CD4-positive, alpha-beta T cell treated with Interleukin-6 at 100 ng/mL for 8 hours (primary cell): ENCODE data around the gene C1QL2.
A peak's percentile ranks its signal among the peaks of the same experiment; 100 is the strongest.

Experiments
- DNase-seq: peaks from one replicate; pipeline ENCODE4 v3.0.0-alpha.2; 2020; ENCODE audit warnings: mixed read lengths, low spot score

The C1QL2 gene

DNA sequence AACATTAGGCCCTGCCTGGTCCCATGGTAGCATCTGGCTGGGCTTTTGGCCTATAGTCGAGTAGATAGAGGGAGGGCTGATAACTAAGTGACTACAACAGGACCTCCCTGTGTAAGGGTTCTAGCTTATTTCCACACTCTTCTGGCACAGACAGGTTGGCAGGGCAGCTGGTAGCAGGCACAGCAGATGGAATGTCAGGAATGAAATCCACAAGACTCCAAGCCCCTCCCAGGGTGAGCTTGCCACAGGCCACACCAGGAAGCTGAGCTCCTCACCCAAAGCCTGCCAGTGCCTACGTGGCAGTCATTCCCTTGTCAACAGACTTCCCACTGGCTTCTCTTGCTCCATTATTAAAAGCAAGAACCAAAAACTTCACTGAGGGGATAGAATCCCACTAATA, 20.7 kb upstream of the C1QL2 start:
- DNase-seq: no peak

DNA sequence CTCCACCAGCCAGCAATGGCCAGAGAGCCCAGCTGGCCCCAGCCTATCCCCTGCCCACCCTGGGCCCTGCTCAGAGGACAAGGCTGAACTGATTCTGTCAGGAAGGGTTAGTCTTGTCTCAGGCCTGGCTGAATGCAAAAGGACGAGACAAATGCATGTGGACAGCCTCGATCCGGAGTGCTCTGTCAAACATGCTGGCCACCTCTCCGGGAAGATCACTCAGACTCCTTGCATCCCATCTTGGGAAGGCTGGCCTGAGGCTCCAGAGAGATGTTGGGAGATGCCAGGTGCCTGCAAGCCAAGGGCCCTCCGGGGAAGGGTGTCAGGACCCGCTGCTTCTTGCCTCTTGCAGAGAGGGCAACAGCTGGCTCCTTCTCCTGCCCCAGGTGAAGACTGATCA, 20.2 kb upstream of the C1QL2 start:
- no peak for DNase-seq

DNA sequence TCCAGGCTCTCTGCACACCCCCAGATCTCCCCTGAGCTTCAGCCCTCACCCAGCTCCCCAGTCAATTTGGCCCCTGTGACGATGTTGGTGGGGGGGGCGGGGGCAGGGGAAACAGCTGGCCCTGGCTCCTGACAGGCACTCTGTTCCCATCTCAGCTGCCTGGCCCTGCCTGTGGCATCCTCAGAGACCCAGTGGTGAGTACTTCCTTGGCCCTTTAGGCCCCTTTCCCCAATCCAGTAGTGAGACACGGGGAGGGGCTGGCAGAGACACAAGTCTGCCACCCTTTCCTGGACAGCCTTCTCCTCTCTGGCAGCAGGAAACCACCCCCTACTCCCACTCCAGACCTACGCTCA, 19.3 kb upstream of the C1QL2 start:
- DNase-seq: no peak

DNA sequence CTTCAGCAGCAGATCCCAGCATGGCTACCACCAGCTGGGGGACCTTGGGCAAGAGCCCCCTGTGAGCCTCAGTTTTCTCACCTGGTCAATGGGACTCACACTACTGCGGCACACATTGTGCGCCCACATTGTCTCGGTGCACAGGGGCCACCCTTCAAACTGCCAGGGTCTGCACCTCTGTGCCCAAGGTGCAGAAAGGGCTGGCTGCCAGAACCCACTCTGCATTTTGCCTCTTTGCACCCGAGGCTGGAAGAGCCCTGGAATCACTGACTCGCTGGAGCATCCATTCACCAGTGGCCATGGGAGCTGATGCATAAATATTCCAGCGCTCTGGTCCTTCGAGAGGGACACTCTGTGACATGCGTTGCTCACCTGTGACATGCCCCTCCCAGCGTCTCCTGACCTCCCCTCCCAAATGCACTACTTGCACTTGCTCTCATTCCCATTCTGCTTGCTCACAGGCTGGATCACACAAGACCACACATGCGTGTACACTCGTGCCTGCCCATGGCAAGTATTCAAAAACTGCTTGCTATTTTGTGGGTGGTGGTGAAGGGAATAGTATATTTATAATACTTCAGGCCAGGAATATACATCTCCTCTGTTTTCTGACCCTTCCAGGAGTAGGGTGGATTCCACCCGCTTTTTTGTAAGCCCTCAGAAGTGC, 18.8 kb upstream of the C1QL2 start:
- DNase-seq: no peak

DNA sequence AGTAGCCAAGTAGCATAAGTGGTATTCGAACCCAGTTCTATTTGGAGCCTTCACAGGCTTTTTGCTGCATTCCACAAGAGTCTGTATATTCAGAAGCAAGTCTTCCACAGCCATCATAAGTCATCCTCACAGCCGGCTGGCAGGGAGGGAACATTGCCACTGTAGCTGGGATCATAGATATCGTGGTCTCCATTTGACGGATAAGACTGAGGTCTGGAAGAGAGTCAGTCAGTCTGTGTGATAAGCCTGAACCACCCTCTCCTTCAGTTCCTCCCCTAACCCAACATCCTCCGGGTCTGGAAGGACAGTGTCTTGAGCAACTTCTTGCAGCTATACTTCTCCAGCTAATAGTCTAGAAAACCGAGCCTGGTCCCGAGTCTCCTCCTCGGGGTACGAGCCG, 17.0 kb upstream of the C1QL2 start:
- no peak for DNase-seq

DNA sequence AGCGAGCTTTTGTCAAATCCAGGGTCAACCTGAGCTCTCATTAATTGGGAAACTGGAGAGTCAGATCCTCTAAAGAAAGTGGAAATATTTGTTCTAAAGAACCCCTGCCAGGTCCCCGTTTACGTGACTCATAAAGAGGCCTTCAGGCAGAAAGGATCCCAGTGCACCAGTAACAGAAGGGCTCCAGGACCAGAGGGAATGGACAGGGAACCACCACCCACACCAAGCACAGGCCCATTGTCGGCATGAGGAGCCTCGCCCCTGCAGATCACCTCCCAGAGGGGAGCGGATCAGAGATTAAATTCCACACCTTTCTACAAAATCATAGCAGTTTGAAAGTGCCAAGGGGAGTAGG, 16.4 kb upstream of the C1QL2 start:
- DNase-seq: no peak

DNA sequence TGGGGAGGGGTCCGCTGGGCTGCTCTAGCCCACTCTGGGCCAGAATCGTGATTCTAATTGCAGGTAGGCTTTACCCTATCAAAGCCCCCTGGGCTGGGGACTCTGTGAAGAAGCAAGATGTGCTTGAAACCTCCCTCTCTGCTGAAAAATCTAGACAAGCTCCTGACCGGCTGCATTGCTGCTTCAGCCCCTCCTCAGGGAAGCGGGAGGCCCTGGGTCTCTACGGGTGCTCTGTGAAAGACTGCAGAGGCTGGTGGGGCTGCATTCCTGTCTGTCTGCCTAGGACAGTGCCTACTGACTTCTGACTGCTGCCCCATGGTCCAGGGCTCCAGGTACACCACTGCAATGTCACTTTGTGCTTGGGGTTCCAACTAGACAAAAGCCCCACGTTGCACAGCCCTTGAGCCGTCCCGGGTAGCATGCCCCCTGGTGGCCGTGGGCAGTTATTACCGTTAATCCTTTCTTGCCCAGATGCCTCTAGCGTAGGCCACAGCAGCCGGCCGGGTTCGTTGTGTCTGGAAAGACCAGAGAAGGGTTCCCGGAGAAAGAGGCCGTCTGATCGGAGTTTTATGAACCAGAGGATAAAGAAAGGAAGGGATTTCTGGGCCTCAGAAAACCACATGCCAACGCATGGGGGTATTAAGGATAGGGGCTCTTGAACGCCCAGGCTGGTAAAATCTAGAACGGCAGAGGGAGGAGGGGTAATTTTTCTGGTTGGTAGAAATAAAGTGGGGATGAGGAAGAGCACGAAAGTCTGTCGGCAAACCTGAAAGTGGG, 15.9 kb upstream of the C1QL2 start:
- peak; percentile 37 for DNase-seq

DNA sequence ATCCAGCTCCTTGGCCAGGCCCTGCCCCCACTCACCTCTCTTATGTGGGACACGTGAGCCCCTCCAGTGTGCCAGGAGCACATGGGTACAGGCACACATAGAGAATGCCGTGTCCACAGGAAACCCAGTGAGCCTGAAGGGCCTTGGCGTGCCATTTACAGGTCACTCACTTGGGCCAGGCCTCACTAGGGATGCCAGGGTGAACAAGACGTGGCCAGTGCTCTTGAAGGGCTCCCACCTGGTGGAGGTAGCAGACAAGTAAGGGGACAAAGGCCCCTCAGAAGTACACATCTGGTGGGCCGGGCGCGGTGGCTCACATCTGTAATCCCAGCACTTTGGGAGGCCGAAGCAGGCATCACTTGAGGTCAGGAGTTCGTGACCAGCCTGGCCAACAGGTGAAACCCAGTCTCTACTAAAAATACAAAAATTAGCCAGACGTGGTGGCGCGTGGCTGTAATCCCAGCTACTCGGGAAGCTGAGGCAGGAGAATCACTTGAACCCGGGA, 15.1 kb upstream of the C1QL2 start:
- no peak for DNase-seq

DNA sequence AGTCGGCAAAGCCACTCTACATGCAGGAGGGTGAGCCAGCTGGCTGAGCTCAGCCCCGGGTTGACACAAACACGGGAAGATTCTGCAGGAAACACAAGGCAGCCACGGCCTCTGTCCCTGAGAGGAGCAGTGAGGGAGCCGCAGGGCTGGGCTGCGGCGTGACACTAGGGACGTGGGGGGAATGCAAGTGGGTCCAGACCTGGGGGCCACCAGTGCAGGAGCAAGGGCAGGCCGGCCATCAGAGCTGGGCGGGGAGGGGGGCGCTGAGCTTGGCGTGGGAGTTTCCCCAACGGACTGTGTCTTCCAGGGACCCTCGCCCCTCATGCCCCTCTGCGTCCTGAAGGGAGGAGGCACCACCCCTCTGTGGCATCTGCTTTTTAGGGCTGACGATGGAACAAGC, 12.0 kb upstream of the C1QL2 start:
- no peak for DNase-seq

DNA sequence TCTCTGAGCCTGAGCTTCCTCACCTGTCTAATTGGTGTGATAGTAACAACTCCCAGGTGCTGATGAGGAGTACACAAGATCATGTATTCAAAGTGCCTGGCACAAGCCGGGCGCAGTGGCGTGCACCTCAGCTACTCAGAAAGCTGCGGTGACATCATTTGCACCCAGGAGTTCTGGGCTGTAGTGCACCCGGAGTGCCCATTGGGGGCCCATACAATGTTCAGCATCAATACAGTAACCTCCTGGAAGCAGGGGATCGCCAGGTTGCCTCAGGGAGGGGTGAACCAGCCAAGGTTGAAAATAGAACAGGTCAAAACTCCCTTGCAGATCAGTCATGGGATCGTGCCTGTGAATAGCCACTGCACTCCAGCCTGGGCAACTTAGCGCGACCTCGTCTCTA, 11.2 kb upstream of the C1QL2 start:
- DNase-seq: no peak

DNA sequence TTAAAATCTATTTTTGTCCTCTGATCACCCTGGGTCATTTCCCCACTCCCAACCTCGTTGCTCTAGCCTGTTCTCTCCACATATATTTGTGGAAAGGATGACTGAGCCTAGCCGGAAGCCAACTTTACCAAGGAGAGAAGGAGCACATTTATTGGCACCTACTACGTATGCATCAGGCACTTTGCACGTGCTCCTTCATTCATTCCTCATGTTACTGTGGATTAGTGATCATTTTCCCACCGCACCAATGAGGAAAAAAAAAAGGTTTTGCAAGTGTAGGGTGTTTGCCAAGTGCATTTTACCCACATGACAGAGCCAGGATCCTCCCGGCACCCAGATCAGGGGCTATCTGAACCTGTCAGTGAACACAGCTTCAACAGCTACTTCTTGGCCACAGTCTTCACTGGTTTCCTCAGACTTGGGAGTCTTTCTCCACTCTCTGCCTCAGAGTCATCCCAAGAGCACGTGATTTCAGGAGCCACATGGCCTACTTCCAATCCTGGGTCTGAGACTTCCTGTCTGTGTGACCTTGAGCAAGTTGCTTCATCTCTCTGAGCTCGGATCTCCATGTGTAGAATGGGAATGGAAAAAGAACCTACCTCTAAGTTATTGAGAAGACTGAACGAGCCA, 1.9 kb upstream of the C1QL2 start:
- DNase-seq: no peak

DNA sequence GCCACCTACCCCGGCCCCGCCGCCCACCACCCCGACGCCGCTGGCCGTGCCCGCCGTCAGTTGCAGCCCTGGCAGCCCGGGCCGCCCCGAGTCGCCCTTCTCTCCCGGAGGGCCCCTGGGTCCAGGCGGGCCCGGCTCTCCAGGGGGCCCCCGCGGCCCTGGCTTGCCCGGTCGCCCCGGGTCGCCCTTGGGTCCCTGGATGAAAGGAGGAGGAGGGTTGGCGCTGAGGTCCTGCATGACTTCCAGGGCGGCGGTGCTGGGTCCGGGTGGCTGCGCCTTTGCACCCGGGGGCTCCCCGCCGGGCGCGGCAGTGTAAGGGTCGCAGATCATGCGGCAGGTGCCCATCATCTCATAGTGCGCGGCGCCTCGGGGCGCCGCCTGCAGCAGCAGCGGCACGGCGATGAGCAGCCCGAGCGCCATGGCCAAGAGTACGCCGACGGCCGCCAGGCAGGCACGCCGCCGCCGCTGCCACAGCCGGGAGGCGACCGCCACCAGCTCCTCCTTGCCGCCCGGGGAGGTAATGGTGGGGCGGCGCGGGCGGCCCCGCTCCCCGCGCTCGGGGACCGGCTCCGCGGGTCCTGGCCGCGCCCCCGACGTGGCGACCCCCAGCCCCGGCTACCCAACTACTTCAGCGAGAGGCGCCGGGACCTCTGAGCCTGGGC, 570 bp downstream of the C1QL2 start:
- DNase-seq: no peak

DNA sequence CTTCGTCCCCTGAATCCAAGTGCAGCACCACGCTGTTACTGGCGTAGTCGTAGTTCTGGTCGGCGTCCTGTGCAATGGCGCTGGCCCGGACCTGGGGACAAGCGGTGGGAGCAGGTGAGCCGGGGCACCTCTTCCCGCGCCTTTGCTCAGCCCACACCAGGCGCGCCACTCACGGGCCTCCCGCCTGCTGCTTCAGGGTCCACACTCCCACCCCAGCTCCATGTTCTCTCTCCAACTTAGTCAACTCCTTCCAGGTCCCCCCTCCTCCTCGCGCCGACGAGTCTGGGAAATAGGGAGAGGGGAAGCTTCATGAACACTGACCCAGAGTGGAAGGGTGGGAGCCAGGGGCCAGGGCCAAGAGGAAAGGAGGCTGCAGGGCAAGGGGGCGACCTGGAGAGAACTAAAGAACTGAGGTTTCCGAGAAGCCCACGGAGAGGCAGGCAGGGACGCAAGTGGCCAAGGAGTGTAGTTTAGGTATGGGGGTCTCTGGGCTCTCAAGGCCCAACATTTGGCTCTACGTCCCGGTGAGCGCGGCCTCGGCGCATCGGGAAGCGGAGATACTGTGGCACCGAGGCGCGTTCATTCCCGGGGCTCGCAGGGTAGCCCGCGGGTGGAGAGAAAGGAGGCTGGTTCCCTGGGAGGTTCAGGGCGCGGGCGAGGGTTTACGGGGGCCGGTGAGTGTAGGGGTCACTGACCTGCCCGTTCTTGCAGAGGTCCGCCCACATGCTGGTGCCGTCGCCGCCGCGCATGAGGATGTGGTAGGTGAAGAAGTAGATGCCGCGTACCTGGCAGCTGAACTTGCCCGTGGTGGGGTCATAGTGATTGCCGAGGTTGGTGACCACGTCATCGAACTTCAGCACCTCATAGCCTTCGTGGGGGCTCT, 1.4 kb downstream of the C1QL2 start:
- no peak for DNase-seq

DNA sequence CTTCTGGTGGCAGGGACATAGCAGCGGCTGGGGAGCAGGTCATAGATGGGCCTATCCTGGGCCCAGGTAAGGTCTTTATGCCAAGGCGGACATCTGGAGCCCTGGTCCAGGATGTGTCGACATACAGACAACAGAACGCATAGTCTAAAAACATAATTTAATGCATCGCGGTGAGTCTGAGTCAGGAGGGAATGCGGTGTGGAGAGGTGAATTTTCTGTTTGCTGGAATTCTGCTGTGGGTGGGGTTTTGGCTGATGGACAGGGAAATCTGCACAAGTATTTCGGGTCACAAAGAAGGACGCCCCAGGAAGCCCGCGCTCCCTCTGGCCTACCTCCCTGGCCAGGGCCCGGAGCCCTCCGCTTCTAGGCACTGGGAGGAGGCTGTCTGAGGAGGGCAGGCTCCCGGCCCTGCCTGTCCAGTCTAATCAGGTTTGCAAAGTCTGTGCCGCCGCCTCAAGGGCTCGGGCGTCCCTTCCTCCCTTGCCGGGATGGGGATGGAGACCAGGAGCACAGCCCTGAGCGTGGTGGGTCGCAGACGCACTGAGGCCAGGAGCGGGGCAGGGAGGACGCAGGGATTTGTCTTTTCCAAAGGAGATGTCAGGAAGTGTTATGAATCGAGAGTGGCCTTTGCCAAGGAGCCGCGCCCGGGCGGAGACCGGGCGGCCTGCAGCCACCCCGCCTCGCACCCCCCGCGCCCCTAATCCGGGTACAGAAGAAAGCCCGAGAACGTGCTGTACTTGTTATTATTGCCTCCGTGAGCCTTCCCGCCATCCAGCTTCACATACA, 2.3 kb downstream of the C1QL2 start:
- no peak for DNase-seq

DNA sequence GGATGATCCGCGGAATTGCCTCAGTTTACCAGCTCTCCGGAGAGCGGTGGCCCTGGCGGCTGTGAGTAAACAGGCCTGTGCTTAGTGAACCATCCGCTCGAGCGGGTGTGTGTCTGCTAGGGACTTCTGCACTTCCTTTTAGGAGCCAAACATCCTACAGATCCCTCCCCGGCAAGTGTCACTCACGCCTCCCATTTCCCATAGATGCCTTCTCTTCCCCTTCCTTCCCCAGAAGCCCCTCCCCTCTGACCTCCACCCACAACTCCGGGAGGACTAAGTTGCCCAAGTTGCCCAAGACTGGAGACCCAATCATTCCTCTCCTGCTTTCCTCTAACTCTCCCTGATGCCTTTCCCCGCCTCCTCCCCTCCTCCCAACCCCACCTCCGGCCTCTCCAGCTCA, 2.9 kb downstream of the C1QL2 start:
- no peak for DNase-seq

DNA sequence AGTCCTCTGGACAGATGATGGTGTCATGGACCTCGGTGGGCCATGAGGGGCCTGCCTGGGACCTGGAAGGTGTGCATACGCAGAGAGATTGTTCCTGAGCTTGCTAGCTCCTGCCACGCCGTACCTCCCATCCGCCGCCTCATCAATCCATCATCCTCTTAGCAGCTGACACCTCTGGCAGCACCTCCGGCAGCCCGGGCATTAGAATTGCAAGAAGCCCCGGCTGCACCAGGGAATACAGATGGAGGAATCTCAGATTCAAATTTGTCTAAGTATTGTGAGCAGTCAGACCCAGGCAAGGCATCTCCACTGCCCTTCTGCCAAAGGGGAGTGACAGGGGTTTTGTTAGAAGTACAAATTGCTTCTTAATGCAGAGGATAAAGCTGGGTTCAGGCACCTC, 4.5 kb downstream of the C1QL2 start:
- no peak for DNase-seq

DNA sequence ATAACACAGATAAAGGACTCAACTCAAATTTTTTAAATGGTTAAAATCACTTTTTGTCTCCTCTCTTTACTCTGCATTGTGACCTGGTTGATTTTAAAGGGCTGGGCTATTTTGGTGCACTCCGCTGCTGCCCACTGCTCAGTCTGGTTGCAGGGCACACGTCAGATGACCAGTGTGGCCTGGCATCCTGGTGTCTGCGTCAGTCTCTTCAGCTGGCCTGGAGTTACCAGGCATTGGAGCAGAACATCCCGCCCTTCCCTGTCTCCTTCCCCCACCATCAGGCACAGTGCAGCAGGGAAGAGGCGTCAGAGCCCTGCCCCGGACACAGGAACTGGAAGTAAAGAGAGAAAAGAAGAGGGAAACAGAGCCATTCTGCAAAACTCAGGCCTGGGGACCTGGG, 8.9 kb downstream of the C1QL2 start:
- no peak for DNase-seq

DNA sequence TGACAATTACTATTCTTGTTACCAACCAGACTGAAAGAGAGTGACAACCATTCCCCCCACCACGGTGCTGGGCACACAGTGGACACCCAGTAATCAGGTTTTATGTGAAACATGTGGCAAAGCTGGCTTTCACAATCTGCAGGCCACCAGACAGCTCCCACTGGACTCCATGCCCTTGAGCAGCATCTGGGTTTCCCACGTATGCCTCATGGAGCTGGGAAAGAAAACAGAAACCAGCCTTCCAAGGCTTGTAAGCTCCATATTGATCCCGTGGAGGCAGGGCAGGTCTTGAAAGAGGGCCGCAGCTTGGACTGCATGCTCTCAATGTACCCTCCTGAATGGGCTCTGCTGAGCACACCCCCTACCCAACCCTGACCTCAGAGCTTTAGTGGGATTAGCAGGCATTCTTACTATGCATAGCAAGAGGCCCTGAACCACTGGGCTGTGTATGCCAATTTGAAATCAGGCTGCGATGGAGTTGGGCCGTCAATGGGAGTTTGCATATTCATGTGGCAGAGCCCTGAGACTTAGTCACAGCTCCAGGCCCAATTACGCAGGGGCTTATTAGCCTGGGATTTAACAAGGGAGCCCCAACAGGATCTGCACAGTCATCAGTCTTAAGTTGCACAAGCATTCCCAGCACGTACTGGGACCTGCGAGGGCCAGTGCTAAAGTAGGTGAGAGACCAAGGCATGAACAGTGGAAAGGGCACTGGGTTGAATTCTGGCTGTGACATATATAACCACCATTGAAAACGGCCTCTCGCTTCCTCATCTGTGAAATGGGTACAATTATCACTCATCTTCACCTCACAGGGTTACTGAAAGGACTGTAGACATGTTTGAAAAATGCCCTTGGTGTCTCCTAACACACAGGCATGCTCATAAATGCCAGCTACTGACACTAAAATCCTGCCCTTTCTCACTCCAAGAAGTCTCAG, 10.5 kb downstream of the C1QL2 start:
- DNase-seq: no peak

DNA sequence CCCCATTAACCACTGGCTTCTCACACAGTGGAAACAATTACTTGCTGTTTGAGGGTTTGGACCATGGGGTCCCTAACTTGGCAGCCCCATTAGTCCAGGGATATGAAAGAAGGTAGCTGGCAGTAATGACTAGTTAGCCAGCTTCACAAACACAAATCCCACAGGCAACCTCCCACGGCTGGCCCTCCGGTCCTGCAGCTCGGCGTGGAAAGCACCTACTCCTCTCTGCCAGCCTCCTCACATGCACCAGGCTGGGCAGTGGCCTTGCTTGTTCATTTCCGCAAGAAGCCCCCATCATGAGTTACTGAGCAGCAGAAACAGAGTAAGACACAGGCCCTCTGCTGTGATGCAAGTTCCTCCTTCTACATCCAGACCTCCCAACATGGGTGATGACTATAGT, 13.7 kb downstream of the C1QL2 start:
- no peak for DNase-seq

DNA sequence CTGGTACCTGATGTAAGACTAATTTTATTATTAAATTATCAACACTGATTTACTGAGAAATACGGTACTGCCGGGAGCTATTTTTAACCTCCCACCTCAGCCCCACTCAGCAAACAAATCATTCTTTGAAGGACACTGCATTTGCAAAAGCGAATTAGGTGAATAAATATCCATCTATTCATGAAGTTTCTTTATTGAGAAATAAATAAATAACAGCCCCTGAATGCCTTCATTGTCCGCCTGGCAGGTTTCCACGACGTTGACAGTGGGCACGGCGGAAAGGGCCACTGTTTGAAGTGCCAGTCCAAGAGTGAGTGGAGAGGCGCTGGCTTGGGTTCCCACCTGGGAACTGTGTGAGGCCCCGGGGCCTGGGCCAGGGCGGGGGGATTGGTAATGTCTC, 15.7 kb downstream of the C1QL2 start:
- DNase-seq: no peak
